Stimulated activated CD4-positive, alpha-beta T cell treated with anti-CD3 and anti-CD28 coated beads, Interleukin-2, amount 100 ng/mL, for 4 hours (primary cell): ENCODE data around the gene CACNA1C.
"Not testable (repeated sequence)": the region's sequence is repeated elsewhere in the genome, so short reads cannot be mapped to it uniquely, and the experiment has no call there.

Experiments
- DNase-seq: peaks from one replicate; pipeline ENCODE4 v3.0.0-alpha.2; 2020; ENCODE audit warnings: low read depth

Gene CACNA1C

DNA sequence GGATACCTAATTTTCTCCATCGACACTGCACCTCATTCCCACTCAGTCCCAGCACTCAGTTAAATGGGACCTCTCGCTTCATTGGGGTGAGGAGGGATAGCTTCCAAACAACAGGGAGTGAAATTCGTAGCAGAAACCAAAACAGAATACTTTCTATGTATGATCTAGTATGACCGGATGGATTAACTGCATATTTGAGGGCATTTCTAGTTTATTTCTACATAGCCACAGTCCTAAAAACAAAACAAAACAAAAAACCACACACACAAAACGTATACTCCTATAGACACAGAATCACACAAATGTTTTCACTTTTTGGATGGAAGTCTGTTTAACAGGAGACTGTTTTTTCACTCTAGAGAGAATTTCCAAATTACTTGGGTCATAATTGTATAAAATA is 434.5 kb downstream of the CACNA1C start:
- no peak for DNase-seq

DNA sequence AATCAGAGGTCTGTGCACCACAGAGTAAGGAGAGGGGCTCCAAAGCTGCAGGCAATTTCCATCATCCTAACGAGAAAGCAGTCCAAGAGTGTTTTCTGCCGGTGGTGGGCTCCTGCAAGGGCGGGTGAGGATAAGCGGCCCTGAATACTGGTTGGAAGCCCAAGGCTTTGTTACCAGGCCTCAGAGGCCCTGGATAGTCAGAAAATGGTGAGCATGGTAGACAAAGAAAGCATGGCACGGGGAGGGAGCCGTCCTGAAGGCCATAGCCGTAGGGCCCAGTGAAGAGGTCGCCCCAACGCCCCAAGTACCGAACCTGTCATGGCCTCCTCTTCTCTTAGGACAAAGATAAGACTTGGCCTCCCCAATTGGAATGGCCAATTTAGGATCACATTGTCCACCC is 435.3 kb downstream of the CACNA1C start:
- DNase-seq, result no peak

DNA sequence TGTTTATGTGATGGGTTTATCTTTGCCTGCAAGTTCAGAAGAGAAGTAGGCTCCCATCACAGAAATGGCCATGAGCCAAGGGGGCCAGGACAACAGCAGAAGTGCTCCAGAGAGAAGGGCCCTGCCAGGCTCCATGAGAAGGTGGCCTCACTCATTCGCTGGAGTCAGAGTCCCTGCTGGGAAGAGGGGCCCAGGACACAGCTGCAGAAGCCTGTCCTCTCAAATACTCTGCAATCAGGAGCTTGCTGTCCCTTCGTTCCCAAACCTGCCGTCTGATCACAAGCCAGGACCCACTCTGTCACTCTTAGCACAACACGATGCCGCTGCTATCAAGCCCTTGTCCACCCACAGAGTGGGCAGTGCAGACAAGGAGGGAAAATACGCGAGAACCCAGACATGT is 435.8 kb downstream of the CACNA1C start:
- DNase-seq, result no peak

DNA sequence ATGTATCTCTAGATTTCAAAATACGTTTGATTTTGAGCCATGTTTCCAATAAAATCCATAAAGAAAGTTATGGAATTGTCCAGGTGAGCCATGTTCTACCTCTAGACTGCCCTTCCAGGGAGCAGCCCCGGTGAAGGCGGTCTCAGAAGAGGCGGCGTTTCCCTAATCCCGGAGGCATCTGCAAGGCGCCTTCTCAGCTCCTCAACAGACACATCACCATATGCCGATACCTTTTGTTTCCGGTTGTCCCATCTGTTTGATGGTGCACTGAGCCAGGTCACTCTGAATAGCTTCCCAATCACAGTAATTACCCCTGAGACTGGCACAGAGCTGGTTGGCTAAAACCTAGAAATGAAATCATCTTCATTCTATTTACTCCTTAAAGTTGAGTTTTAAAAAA is 436.5 kb downstream of the CACNA1C start:
- DNase-seq, result no peak

DNA sequence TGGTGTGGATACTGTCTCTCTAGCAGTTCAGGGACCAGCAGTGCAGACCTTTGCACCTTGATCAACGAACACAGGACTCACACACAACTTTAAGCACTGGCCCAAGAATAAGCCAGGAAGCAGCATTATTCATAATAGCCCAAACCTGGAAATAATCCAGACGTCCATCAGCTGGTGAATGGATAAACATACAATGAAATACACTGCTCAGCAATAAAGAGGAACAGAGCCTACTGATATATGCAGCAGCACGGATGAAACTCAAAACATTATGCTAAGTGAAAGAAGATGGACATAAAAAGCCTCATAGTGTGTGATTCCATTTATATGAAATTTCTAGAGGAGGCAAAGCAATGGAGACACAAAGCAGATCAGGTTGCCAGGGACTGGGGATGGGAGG is 438.0 kb downstream of the CACNA1C start:
- no peak for DNase-seq

DNA sequence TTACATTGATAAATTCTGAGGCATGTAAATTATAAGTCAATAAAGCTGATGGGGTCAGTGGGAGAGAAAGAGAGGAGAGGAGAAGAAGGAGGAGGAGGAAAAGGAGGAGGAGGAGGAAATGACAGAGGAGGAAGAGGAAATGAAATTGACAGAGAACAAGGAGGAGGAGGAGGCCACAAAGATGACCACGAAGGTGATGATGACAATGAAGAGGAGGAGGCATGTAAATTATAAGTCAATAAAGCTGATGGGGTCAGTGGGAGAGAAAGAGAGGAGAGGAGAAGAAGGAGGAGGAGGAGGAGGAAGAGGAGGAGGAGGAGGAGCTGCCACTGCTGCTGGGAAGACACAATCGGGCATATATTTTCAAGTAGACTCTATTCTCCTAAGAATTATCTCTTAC is 438.6 kb downstream of the CACNA1C start:
- not testable (repeated sequence) for DNase-seq

DNA sequence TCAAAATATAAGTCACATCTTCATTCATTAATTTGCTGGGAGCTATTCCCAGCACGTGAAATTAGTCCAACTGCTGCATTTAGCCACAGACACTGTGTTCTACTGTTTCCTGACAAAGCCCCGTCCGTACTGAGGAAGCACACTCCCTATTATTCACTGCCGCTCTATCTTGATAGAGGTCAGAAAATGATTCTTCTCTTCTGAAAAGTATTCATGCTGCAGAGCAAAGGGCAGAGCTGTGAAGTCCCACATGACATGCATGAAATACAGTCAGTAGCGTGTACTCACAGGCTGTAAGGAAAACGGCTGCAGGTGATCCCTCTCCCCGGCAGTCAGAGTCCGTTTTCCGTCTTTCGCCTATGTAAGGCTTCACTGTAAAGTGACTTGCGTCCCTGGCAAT is 439.4 kb downstream of the CACNA1C start:
- no peak for DNase-seq

DNA sequence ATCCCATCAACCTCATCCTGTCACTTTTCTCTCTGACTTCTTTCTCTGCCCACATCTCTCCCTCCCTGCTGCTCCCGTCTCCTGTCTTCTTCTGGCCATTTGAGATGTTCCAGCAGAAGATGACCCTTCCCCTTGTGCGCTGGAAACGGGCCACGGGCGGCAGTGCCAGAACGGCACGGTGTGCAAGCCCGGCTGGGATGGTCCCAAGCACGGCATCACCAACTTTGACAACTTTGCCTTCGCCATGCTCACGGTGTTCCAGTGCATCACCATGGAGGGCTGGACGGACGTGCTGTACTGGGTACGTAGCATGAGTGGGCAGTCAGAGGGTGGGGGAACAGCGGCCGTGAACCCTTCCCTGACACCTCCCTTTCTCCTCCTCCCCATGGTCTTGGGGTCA is 440.3 kb downstream of the CACNA1C start:
- no peak for DNase-seq

DNA sequence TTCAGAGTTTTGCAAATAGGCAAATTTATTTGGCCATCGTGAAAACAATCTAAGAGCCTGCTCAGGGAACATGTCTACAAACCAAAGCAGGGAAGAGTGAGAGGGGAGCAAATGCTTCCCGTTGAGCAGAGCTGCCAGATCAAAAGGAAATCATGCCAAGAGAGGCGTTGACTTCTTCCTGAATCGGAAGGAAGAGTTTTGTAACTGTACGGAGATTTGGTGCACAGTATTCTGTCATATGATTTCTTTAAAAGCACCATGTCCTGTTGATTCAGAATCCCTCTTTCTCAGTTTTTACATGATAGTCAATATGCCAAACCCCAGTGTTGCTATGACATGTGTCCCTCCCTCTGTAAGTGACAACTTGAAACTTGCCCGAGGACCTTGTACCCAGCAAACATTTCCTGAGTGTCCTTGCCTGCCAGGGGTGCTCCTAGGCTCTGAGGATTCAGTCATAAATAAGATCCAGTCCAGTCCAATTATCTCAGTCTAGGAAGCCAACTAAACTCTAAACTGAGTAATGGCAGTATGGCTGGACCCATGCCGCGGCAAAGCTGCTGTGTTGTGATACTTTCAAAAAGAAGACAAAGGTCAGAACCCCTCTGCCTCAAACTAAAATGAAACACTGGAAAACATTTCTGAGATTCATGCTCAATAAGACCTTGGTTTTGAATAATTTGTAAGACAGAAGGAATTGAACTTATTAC is 441.9 kb downstream of the CACNA1C start:
- DNase-seq, result no peak

DNA sequence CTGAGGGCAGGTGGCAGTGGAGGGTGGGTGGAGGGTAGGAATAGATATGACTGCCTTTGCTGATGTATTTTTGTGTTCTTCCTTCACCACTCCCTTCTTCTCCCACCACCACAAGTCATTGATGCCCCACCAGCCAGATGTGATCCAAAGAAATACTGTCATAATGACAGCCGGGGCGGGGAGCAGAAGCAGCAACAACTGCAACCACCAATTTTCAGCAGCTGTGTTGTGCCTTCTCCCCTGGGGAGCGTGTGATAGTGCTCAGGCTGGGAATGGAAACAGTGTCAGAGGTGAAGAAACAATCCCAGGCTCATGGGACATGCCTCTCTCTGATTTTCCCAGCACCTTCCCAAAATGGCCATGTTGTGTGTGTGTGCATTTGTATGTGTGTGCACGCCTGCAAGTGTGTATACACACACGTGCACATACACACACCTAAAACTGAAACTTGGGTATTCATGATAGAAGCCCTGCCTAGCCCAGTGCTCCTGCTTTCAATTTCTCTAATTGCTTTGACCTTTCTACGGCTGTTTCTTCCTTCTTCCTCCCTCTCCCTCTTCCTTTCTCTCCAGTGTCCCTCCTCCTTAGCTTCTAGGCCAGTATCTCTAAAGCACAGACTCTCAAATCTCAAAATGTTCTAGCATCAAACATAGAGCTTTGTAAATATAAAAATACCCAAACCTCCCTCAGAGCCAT is 442.8 kb downstream of the CACNA1C start:
- DNase-seq, result no peak

DNA sequence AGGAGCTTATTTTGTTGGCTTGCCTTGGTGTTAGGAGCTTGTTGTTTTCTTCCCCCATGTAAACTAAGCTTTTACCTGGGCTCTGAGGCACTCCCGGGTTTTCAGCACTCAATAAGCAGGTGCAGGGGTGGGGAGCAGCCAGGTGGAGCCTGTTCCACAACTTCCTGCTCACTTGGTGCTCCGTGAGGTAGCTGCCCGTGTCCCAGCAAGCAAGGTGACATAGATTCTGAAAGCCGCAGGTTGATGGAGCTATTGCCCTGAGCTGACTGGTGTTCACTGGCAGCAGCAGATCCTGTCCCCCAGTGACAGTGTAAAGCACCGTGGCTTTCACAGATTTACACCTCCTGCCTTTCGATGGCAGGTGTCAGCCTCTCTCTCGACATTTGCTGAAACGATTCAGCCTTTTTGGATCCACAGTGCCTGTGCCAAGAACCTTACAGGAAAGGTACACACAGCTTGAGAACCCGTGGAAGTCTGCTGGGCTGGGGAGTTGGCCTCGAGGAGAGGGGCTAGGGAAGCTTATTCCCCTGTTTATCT is 446.2 kb downstream of the CACNA1C start:
- no peak for DNase-seq

DNA sequence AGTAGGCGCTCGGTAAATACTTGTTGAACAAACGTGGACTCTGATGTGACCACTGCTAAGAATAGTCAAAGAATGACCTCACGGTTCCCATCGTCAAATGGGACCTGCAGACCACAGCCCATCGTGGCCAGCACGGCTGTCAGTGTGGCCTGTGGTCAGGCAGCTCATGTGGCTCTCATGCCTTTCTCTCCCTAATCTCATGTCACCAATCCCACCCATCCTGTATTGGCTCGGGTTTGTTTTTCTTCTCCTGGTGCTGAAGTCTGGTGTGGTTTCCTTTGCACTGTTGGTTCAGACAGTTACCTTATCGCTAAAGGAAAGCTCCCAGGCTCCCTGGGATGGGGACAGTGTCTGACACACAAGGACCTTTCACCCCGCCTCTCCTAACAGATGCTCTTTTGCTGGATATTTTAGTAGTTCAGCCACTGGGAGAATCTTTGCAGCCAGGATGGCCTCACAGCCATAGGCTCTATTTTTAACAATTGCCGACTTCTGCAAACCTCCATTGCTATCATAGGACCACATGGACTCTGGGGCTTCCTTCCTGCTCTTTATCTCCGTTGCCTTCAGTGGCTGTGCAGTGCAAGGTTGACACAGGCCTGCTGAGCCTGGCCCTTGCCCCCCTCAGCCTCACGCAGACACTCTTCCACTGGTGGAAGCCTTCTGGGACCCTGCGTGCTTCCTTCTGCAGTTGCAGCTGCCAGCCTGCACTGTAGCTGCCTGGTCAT is 448.8 kb downstream of the CACNA1C start:
- no peak for DNase-seq

DNA sequence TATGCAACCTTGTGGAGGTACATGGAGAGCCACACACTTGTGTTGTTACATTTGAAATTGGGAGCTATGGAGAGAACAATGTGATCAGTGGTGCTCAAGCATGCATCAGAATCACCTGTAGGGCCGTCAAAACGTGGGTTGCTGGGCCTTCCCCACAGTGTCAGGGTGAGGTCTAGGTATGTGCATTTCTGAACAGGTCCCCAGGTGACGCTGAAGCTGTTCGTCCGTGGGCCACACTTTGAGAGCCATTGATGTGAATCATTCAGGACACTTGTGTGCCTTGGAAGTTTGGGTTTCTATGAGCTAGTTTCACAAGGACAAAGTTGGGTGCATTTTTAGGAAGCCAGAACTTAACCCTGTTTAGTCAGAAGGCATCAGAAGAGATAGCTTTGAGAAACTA is 450.2 kb downstream of the CACNA1C start:
- no peak for DNase-seq

DNA sequence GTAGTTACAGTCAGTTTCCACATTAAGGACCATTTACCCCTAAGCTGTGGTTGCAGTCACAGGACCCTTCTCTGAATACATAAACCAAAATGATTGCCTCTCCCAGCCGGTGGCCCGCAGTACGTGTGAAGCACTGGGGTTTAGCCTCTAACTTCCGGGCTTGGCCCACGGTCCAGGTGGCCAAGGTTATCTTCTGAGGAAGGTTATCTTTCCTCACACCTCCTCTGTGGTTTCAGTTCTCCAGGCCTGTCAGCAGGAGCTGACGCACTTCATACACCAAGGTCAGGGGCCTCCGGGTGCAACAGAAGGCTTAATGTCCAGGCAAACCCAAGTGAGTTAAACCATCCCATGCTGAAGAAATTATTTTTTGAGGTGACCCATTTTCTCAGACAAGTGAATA is 451.0 kb downstream of the CACNA1C start:
- no peak for DNase-seq

DNA sequence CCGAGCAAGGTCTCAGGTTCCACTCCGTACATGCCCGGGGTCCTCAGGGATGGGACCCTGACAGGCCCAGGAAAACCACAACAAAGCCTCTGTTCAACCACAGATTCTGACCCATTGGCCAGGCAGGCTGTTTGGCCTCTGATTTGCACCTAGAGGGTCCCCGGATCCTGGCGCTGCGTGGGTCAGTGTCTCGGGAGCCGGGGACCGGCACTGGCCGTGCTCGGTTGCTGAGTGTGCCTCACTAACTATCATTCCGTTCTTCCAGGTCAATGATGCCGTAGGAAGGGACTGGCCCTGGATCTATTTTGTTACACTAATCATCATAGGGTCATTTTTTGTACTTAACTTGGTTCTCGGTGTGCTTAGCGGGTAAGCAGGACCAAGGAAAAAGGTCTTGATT is 451.8 kb downstream of the CACNA1C start:
- DNase-seq, result no peak

DNA sequence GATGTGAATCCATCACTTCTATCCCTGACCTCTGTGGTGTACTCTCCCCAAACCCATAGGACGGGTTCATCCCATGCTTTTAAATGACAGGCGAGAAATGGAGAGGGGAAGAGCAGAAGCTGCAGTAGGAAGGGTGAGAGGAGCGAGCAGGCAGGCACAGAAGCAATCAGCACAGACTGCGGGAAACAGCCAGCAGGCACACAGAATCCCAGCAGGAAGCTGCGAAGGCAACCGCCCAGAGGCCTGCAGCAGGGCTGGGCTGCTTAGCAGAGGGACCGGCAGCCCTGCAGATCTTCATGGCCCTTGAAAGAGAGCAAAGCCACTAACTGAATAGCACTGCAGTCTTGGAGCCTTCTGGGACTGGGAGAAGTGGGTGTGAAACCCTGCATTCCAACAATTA is 455.0 kb downstream of the CACNA1C start:
- no peak for DNase-seq

DNA sequence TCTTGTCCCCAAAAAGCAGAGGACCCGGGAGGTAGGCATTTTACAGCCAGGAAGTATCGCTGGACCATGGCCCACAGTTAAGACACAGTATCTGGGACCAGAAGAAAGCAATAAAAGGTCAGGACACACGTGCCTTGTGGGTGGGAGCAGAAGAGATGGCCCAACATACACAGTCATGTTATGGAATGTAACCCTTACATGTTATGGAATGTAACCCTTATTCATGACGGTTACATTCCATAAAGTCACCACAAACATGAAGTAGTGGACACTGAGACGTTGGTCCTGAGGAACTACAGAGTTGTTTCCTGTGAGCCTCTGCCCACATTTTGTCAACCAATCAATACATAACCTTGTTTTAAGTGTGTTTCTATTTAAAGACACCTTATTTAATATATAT is 456.4 kb downstream of the CACNA1C start:
- no peak for DNase-seq

DNA sequence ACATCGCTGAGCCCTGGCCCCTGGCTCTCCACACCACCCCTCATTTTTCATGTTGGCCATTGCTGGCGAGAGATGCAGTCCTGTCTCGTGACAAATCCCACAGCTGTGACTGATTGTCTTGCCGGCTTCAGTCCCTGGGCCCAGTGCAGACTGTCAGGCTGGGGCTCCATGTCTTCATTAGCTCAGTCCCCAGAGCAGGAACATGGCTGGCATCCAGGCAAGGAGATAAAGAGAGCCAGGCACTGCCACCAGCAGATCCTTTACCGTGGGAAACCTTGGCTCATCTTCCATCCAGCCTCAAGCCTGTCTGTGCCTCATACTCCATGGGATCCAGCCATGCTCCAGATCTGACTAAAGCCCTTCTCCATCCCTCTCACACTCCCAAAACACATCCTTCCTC is 457.3 kb downstream of the CACNA1C start:
- DNase-seq, result no peak

DNA sequence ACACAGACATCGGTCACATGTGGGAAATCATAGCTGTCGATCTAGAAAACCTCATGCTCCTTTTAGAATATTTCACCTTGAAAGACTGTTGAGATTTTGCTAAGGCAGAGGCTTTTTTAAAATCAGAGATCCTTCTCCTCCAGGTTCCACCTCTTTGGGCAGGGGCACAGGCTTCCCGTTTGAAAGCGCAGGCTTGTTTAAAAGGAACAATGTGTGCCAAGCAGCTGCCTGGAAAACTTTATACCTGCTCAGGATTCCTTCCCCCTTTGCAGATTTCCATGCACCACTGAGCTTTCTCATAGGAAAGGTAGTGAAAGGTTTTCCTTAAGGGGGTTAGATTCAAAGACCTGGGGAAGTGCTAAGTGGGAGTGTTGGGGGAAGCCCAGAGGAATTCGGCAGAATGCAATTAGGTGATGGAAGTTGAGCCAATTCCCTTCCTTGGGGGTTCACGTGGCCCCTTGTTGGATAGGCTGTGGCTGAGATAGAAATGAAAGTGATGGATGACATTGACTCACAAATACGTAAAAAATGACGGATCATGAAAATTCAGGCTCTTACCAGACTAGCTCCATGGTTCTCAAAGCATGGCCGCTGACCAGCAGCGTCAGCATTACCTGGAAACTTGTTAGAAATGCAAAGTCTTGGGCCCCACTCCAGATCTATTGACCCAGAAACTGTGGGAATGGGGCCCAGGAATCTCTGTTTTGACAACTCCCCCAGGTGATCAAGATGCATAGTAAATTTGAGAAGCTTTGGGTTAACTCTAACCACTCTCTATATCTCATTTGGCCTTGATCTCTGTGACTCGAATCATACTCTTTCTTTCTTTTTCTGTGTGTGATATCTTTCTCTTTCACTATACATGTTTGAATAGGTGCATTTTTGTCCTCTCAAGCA is 460.6 kb downstream of the CACNA1C start:
- DNase-seq, result no peak

DNA sequence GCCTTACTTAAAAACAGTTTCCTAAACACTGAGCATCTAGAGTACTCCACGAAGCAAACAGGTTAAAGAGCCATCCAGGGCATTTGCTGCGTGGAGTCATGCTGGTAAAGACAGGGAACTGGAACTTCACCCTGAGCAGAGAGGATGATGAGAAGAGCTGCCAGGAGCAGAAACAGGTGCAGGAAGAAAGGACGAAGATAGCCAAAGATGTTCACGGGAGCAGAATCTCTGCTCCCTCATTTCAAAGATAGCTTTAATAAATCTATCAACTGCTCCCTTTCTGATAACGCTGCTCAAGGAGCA is 461.2 kb downstream of the CACNA1C start:
- no peak for DNase-seq

DNA sequence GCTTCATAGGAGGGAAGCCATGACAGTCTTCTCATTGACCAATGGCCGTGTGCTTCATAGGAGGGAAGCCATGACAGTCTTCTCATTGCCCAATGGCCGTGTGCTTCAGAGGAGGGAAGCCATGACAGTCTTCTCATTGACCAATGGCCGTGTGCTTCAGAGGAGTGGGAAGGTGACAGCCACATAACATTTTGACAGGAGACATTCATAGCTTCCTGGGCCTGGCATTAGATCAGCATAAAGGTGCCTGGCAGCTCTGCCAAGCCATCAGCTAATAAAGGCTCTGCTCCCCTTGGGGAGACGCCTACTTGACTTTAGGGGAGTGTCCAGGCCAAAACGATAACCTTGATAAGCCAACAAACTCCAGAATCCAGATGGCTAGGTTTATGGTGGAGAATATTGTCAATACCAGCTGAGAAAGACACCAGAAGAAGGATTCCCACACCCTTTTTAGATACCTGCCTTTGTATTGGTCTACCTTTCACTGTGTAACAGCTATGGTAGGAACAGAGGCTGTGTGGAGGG is 468.0 kb downstream of the CACNA1C start:
- no peak for DNase-seq

DNA sequence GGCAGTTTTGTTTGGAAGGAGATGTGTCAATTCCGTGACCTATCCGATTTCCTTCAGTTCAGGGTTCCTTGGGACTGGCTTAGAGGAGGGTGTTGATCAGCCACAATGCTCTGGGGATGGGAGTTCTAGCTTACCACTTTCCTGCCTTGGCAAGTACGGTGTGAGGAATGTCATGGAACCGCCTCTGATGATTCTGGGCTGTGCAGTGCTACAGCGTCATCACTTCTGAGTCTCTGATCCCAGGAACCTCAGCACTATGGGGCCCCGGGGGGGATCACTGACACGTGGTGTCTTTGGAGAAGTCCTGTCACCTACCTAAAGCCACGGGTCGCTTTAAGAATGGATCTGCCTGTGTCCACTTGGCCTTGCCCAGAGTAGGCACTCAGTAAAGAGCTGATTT is 470.5 kb downstream of the CACNA1C start:
- no peak for DNase-seq
